C4-2B (cell line): ENCODE results near the gene FAM174A.

Source experiments
- ZFX ChIP-seq: fragments of 450-650 bp; IDR thresholded peaks from 2 replicates; pipeline ENCODE4 v1.6.1; 2017
- TF ChIP-seq, protein P1 (sequence below): fragments of 450-650 bp; conservative IDR thresholded peaks from 2 replicates; pipeline ENCODE4 v1.5.1; 2017; ENCODE audit warnings: mild to moderate bottlenecking

DNA sequence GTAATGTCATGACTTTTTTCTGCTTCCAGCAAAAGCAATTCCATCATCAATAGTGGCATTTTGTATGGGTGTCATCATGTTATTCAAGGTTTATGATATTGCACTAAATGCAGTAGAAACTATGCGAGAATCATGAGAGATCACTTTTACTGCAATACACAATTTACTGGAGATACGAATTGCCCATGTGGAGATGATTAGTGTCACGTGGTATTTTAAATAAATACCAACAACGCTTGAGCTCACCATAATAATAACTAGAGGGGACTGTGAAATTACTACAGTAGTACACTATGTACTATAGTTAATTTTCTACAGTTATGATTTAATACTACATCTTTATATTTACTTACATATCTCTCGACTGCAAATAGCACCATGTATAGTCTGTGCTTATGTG, 49.7 kb downstream of the FAM174A start:
- TF ChIP-seq, protein P1, sequence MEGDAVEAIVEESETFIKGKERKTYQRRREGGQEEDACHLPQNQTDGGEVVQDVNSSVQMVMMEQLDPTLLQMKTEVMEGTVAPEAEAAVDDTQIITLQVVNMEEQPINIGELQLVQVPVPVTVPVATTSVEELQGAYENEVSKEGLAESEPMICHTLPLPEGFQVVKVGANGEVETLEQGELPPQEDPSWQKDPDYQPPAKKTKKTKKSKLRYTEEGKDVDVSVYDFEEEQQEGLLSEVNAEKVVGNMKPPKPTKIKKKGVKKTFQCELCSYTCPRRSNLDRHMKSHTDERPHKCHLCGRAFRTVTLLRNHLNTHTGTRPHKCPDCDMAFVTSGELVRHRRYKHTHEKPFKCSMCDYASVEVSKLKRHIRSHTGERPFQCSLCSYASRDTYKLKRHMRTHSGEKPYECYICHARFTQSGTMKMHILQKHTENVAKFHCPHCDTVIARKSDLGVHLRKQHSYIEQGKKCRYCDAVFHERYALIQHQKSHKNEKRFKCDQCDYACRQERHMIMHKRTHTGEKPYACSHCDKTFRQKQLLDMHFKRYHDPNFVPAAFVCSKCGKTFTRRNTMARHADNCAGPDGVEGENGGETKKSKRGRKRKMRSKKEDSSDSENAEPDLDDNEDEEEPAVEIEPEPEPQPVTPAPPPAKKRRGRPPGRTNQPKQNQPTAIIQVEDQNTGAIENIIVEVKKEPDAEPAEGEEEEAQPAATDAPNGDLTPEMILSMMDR = no peak
- TF ChIP-seq ZFX = no peak
